ENCODE data around the gene SRPK1.

SRPK1 gene

DNA sequence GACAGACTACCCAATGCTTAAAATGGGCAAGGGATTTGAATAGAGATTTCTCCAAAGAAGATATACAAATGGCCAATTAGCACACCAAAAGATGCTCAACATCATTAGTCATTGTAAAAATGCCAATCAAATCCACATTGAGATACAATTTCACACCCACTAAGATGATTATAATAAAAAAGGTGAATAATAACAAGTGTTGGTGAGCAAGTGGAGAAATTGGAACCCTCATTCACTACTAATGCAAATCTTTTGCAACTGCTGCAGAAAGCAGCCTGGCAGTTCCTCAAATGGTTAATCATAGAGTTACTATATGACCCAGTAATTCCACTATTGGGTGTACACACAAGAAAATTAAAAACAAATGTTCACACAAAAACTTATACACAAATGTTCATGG, 103.4 kb downstream of the SRPK1 start:
- no peak for DNase-seq (ENCODE audit: low read depth in 2 of 2)

DNA sequence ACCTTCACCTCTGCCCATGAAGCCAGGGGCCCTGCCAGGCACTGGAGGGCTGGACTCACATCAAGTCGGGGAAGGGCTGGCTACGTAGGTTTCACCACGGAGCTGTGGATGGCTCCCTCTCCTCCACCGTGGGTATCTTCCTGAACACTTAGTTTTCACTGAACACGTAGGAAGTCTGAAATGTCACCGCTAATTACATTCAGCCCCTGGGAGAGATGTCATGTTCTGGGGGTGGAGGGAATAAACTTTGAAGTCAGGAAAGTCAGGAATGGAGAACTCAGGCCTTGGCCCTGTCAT, 109.3 kb downstream of the SRPK1 start:
- DNase-seq (ENCODE audit: low read depth in 2 of 2) = no peak

DNA sequence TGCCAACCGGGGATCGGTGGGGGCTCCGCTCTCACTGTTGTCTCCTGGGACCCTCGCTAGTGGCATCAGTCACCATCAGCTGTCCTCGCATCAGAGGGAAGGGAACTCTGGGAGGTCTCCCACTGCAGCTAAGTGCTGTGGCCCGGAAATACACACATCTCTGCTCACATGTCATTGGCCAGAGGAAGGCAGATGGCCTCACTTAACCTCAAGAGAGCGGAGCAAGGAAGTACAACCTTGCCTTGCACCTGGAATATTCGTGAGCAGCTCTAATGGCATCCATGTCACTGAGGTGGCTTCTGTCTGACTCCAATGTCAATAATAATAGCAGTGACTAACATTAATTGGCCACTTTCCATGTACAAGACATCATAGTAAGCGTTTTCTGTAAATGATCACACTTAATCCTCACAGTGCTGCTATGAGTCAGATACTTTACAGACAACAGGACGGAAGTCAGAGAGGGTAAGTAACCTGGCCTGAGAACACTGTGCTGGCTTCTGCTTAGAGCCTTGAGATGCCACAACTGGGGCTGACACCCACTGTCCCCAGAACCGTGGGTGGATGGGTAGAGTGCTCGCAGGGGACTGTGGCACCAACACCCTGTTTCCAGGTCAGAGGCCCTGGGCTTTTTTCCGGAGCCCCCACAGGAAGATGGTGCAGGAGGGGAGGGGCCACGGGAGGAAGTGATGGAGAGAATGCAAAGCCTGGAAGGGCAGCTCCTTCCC, 109.8 kb downstream of the SRPK1 start:
- DNase-seq (ENCODE audit: low read depth in 2 of 2) = no peak

DNA sequence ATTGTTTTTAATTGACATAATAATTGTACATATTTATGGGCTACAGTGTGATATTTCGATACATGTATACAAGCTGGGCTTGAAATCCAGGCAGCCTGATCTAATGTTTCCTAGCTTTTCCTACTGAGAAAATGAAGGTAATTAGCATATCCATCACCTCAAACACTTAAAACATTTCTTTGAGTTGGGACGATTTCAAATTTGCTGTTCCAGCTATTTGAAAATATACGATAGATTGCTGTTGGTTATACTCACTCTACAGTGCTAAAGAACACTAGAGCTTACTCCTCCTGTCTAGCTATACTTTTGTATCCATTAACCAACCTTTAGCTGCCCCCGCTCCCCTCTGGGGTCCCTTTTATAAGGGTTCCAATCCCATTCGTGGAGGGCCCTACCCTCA, 111.1 kb downstream of the SRPK1 start:
- DNase-seq (ENCODE audit: low read depth in 2 of 2) = no peak

DNA sequence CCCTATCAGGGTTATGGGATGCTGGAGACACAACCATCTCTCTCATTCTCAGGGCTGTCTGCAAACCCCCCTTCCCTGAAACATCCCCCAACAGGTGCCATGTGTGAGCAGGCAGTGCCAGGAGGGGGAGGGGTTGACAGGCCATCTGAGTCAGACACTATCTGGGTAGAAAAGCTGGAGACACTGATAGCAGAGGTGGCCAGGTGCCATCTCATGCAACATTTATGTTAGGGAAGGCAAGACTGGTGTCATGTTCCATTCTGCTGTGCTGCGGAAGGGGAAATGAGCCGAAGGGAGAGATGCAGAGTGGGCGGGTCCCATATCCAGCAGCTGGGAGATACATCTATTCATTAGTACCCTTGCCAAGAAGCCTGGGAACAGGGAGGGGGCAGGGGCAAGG, 112.2 kb downstream of the SRPK1 start:
- no peak for DNase-seq (ENCODE audit: low read depth in 2 of 2)

DNA sequence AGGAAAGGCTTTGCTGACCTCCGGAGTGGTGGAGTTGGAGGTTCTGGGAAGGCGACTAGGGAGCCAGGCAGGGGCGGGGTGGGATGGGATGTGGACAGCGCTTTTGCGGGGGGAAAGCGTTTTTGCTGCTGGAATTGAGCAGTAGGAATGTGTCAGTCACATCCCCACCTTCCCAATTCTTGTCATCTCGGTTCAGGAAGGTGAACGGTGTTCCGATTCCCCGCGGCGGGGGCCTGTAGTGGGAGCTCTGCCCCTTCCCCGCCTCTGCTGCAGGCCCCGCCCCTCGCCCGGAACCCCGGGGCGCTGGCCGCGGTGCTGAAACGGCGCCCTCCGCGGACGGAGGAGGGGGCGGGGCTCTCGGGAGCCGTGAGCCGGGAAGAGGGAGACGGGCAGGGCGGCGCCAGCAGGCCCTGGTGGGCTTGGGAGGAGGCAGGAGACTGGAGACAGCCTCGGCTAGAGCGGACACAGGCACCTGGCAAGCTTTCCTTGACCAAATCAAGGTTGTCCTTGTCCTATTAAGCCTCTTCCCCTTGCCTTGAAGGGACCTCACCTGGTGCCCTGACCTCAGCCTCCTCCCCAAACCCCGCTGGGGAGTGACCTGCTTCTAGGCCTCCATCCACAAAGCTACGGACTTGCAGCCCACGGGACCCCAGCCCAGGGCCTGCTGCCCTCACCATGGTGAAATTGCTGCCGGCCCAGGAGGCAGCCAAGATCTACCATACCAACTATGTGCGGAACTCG, 115.7 kb downstream of the SRPK1 start, which contains the start of gene LHFPL5:
TSS of gene LHFPL5 (plus strand) at position 357 of the 741 bp plus-strand sequence. CDS start at position 676, 319 bp downstream.
- DNase-seq (ENCODE audit: low read depth in 2 of 2) = peak in 1 of 2 donors; percentile 32

DNA sequence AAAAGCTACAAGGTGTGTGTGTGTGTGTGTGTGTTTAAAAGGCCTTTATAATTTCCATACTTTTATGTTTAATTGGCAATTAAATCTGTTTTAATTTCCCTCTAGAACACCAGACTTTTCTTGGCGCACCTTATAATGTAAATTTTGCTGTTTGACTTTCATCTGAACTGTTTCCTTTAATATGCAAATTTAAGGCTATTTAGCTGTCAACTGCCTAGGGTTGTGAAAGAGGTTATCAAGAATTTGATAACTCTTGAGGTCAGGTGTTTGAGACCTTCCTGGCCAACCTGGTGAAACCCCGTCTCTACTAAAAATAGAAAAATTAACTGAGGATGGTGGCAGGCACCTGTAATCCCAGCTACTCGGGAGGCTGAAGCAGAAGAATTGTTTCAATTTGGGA, 119.8 kb downstream of the SRPK1 start:
- DNase-seq (ENCODE audit: low read depth in 2 of 2) = no peak

DNA sequence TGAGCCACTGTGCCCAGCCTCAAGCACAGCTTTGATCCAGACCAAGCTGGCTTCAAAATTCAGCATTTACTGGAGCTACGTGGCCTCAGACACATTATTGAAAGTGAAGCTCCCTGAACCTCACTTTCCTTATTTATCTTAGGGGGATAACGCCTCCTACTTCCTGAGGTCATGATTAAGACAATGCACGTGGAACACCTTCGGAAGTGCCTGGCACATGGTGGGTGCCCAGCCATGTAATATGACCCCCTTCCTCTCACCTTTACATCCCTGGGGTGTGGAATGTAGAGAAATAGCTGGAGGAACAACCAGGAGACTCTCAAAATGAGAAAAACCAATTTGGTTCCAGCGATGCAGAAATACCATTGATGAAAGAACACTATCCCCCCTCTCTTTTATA, 122.2 kb downstream of the SRPK1 start:
- DNase-seq (ENCODE audit: low read depth in 2 of 2) = no peak

DNA sequence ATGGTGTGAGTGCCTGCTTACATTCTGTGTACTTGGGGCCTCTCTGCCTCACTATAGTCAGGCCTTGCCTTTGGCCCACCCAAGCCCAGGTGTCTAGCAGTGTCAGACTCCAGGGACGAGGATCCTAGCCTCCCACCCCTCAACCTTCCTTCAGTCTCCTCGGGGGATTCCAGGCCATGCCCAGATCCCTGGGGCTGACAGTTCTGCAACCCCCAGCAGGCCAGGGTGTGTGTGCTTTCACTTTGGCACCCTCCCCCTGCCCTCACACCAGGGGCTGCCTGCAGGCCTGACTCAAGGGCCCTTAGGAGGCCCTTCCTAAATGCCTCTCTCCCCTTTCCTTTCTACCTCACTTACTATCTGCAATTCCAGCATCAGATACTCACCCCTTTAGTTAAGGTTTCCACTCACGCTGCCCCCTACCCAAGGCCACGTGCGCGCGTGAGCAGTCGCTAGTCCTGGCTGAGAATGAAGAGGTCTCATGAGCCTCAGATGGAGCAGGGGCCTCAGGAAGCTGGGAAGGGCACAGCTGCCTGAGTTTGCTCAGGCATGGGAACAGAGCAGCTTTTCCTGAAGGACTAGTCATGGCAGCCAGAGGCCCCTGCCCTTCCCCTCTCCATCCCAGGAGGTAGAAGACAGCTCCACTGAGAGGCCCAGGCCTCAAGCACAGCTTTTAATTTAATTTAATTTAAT, 122.9 kb downstream of the SRPK1 start:
- no peak for DNase-seq (ENCODE audit: low read depth in 2 of 2)

DNA sequence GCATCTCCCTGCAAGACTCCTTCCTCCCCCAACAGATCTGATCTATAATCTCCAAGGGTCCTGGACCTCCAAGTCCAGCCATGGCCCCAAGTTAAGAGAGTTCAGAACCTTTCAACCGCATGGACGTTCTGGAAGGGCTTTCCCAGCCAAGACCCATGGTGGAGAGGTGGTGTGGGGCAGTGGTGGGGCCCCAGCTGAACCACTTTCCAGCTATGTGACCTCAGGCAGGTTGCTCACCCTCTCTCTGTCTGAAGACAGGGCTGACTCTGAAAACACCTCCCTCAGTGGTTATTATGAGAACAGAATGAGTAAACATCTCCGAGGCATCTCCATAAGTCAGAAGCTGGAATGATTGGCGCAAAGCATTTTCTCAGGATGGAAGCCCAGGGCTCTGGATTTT, 124.7 kb downstream of the SRPK1 start:
- no peak for DNase-seq (ENCODE audit: low read depth in 2 of 2)

DNA sequence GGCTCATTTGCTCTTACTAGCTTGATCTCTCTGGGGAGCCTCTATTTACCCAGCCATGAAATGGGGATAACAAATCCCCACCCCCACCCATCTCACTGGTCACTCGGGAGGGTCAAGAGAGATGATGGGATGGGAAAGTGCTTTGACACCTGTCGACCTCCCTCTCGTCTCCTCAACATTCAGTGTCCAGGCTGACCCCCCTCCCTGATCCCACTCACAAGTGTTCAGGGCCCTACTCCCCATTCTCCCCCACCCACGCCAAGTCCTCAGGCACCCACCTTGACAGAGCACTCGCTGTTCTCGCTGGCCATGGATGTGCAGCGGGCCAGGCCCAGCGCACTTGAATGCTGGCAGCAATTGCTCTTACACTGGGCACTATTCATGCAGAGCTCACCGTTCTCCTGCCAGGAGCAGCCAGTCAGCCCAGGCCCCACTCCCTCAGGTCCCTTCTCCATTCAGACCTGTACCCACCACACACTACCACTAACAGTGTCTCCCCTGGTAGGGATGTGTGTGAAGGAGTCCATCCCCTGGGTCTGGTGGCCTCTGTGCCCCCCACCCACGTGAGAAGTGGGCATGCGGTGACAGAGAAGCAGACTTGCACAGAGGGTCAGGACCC, 125.3 kb downstream of the SRPK1 start:
- DNase-seq (ENCODE audit: low read depth in 2 of 2) = no peak

DNA sequence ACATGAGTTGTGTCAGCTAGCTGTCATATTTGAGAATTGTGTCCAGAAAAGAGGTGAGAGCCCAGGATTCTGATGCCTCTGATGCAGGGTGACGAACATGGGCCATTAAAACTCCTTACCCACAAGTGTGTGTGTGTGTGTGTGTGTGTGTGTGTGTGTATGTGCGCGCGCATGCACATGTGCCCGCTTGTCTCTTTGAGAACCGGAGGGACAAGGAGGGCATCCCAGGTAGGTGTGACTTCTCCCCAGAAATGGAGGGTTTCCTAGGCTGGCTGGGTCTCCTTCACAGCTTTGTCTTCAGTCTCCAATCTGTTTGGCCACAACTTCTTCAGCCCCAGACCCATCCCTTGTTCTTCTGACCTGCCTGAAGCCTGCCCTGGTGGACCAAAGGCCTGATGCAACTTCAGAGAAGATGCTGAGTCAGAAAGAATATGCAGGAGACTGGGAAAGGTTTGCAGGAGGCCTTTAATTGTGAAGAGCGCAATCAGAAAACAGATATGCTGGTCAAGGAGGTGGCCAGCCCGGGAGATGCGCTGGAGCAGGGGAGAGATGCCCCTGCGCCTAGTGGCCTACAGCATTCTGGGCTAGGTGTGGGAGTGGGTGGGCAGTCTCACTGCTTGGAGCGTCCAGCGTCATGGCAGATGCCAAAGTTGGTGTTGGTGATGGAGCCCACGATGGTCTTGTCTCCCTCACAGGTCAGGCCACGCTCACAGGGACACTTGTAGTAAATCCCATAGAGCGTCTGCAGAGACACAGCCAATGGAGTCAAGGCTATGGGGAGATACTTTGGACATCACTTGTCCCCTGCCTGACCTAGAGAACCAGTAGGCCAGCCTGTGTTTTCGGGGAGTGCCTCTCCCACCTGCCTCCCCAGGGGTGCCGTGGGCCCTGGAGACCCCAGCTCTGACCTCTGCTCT, 126.1 kb downstream of the SRPK1 start:
- no peak for DNase-seq (ENCODE audit: low read depth in 2 of 2)

DNA sequence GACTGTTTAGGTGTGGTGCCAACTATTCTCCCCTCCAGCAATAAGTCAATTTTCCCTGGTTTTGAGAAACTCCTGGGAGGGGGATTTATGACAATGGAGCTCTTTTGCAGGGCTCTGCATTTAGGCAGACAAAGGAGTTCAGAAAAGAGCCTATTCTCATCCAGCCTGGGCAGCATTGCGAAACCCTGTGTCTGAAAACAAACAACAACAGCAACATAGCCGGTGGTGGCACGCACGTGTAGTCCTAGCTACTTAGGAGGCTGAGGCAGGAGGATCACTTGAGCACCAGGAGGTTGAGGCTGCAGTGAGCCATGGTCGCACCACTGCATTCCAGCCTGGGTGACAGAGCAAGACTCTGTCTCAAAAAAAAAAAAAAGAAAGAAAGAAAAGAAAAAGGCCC, 130.2 kb downstream of the SRPK1 start:
- no peak for DNase-seq (ENCODE audit: low read depth in 2 of 2)

DNA sequence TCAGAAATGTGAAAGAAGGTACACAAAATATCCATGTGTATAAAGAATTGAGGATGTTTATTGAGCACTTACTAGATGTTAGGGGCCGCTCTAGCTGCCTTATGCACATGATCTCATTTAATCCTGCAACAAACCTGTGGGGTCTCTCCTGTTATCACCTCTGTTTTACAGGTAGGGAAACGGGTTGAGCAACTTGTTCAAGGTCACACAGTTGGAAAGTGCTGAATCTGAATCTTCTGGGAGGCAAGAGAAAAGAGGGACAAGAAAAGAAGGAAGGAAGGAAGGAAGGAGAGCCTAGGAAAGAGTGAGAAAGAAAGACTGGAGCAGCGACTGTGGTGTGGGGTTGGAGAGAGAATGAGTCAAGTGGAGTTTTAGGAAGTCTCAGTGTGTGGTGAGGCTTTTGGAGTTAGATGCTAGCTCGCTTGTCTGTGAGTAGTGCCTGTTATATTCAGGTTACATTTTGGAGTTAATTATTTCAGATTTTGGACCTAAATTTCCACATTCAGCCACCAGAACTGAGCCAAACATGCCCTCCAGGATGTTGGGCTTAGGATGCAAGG, 132.4 kb downstream of the SRPK1 start:
- DNase-seq (ENCODE audit: low read depth in 2 of 2) = no peak

DNA sequence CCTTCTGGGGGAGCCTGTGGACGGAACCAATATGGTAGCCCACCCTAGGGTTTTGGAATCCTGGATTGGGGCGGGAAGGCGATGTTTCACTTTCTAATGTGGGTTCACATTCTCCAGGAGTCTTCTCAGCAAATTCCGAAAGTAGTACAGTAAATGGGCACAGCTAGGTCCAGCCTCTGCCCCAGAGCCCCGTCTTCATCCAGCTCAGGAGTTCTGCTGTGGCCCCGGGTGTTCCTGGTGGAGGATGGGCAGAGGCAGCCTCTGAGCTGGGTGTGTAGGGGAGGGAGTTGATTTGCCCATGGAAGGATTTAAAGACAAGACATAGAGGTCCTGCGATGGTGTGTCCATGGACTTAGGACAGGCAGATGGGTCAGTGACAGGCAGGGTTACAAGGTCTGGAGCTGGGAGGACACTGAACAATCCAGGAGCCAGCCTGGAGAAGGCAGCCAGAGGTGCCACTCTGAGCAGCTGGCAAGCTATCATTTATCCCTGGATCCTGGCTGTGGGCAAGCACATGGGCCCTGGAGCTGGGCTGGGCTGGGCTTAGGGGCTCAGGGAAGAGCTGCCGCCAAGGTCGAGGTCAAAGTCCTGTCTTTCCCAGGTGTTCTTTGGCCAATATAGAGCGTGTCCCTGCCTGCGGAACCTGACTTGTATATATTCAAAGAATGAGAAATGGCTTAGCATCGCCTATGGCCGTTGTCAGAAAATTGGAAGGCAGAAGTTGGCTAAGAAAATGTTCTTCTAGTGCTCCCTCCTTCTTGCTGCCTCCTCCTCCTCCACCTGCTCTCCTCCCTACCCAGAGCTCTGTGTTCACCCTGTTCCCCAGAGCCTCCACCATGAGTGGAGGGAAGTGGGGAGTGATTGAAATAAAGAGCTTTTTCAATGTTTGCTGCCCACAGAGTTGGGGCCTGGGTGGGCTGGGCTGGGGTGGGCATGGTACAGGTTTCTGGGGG, 133.4 kb downstream of the SRPK1 start:
- DNase-seq (ENCODE audit: low read depth in 2 of 2) = no peak

DNA sequence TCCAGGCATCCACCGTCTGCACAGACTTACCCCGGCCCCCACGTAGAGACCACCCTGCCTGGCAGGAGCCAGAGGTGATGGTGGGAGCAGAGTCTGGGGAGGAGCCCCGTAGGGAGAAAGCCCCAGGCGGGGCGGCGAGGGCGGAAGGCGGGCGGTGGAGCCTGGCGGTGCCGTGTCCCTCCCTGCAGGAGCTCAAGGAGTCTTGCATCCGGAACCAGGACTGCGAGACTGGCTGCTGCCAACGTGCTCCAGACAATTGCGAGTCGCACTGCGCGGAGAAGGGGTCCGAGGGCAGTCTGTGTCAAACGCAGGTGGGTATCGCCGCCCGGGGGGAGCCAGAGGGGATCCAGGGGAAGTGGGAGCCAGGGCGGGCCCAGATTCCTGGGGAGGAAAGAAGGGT, 134.1 kb downstream of the SRPK1 start:
- no peak for DNase-seq (ENCODE audit: low read depth in 2 of 2)

DNA sequence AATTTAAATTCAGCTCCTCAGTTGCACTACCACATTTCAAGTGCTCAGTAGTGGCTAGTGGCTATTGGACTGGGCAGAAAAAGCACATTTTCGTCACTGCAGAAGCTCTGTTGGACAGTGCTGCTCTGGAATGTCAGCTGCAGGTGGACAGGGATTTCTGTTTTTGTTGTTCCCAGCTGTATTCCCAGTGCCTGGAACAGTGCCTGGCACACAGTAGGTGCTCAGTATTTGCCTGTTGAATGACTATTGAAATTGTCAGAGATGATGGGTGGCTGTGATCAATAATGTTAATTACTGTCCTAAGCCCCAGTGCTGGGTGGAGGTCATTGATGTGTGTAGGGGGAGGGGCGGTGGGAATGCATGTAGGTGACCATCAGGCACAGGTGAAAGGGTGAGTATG, 134.6 kb downstream of the SRPK1 start:
- DNase-seq (ENCODE audit: low read depth in 2 of 2) = no peak

DNA sequence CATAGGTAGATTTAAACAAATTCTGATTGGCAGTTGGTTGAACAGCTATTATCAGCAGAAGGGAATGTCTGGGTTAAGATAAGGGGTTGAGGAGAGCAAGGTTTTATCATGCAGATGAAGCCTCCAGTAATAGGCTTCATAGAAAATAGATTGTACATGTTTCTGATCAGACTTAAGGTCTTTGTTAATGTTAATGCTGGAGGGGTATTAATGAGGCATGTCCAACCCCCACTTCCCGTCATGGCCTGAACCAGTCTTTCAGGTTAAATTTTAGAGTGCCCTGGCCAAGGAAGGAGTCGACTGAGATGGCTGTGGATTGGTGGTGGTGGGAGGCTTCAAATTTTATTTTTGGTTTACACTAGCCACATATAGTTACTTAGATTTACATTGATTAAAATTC, 136.7 kb downstream of the SRPK1 start:
- DNase-seq (ENCODE audit: low read depth in 2 of 2) = no peak

All from stimulated activated CD4-positive, alpha-beta T cell treated with anti-CD3 and anti-CD28 coated beads, Interleukin-15, amount 100 ng/mL, for 48 hours (primary cell).